GM18519 (cell line): ENCODE data around the gene PACRG.

Experiments
- ATAC-seq: cut with Tn5 transposase; IDR thresholded peaks from one replicate; pipeline ENCODE4 v1.9.1; 2021; ENCODE audit warnings: mild to moderate bottlenecking, moderate library complexity; ENCODE audit not compliant: unreplicated experiment, low FRiP score

The PACRG gene

DNA sequence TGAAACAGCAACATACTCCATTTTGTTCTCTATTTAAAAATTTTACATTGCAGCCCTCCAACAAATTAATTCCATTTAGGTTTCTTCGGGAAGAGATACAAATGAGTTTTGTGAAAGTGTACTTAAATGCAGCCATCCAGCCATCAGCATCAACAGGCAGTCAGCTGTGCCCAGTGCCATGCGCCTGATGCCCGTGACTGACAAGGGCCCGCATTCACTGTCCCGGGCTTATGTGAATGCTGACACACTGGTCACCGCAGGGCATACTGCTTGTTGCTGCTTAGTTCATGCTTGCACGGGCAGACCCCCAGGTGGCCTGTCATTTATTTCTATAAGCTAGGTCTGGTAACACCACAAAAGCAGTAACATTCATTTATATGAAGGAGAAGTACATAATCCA is 461.8 kb downstream of the PACRG start:
- ATAC-seq, result no peak

DNA sequence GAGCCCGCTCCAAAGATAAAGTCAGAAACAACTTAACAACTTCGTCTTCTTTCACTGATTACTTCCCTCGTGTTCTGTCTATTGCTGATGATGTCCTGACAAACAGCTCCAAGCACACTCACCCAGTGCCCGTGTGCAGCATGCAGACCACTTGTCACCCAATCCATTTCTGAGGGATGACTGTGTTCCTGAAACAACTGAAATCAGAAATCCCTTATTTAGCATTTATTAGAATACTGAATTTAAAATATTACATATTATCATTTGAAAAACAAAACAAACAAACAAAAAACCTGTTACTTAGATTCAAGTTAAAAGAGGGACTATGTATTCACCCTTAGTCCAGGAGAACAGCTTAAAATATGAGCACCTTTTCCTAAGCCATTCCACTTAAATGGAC is 463.0 kb downstream of the PACRG start:
- ATAC-seq, result no peak

DNA sequence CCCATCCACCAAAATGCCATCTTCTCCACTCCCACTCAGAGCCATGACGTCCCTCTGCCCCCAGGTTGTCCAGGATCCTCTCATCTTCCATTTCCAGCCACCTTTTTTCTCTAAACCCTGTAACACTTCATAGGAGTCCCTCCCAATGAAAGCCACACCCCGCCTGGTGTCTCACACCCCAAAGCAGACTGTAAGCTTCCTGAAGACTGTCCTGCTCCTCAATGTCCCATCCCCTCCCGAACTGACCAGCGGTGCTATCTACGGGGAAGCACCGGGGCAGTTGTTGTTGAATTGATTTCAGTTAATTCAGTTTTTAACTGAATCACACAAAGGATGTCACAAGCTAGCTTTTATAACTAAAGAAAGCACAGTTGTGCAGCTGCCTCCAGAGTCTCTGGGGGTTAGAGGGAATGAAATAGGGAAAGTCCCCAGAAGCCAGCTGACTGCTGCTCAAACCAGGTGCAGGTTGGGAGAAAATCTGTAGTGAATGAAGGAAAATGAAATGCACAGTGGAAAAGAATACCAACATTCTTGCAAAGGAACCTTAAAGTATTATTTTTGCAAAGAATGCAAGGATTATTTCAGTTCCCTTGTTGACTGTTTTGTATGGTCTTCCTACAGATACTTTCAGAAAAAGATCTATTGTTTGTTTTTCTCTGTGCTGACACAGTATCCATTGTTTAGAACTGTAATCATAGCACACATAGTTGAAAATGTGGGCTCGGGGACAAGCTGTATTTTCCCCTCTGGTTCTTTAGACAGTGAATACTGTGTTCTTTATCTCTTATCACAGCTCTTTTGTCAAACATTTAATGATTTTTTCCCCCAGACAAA is 464.1 kb downstream of the PACRG start:
- no peak for ATAC-seq

DNA sequence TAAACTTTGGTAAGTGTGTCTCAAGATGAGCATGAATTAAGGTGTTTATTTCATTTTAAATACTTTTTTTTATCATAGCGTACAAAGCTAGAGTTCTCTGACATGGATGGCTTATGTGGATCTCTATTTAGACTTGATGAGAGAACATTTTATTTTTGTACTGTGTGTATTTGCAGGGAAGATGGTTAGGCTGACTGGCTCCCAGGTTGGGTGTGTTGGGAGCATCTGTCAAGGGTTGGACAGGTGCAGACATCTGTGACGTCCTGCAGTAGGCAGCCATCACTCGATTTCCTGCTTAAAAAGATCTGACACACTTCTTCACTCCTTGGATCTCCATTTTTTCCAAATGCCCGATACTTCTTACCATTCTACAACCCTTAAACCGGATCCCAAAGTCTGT is 464.8 kb downstream of the PACRG start:
- no peak for ATAC-seq

GRCh38 chr6:163193326-163193725 is 465.6 kb downstream of the PACRG start:
- no peak for ATAC-seq

GRCh38 chr6:163195721-163196691 is 468.2 kb downstream of the PACRG start:
- no peak for ATAC-seq

GRCh38 chr6:163197839-163198238 is 470.1 kb downstream of the PACRG start:
- ATAC-seq, result no peak

GRCh38 chr6:163198396-163198795 is 470.6 kb downstream of the PACRG start:
- no peak for ATAC-seq

GRCh38 chr6:163199371-163199770 is 471.6 kb downstream of the PACRG start:
- no peak for ATAC-seq

DNA sequence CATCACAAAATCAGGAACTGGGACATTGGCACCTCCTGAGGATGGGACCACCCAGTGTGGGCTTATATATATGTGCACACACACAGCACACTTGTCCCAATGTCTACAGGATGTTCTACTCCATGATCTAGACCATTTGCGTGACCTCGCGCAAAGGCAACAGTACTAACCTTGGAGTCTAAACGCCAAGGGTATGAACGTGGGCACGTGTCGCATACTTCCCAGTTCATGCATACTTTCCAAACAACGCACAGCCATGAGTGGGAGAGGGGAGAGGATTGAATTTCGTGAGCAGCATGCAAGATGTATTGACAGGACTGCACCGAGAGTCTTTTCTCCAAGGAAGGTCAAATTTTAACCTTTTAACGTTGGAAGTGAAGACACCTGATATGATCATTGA is 472.5 kb downstream of the PACRG start:
- no peak for ATAC-seq

GRCh38 chr6:163200694-163201093 is 472.9 kb downstream of the PACRG start:
- ATAC-seq, result no peak

DNA sequence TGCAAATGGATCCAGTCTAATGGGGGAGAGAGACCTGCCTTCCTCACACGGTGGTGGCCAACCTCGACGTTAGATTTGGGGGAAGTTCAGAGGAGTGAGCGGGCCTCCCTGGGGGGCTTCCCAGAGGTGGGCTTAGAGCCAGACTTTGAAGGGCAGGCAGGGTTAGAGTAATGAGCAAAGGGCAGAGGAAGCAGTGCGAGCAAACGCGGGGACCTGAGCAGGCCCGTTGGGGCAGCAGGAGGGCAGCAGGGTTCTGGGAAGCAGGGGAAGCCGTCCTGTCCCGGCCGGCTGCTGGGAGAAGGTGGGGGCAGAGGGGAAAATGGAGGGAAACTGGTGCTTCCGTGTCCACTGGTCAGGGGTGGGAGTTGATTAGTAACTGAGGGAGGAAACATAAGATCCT is 474.1 kb downstream of the PACRG start:
- ATAC-seq, result no peak

- ATAC-seq, result no peak
Measured at GRCh38 chr6:163206196-163206595, 478.4 kb downstream of the PACRG start.

GRCh38 chr6:163207431-163208383 is 479.9 kb downstream of the PACRG start:
- no peak for ATAC-seq

DNA sequence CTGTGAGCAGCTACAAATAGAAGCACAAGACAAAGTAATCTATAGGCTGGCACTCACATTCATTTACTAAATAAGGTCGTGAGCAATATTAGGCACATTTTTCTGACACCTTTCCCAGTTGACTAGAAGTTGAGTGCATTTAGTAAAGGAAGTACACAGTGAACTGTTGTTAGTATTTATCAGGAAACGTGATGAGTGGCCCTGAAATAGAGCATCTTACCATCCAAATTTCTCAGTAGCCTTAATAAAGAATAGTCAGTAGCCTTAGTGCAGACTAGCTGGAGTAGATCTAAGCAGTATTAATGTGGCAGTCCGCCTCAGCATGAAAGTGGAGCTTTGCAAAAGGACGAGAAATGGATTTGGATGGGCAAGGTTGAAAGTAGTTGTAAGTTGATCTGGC is 481.2 kb downstream of the PACRG start:
- ATAC-seq, result no peak

- no peak for ATAC-seq
Measured at GRCh38 chr6:163212123-163212522, 484.3 kb downstream of the PACRG start.

DNA sequence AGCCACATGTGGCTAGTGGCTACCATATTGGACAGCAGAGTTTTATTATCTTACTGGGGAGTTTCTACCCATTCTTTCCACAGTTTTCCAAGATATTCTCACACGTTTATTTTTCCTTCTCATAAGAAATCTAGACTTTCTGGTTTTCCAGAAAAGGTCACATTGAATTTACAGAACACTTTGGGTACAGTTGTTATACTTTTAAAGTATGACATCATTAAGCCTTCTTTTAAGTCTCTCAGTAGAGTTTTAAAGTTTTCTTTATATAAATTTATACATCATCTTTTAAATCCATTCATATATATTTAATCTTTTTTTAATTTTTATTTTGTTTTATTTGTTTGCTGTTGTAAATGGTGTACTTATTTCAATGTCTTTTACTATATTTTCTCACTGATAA is 486.5 kb downstream of the PACRG start:
- ATAC-seq, result no peak

GRCh38 chr6:163218361-163218894 is 490.7 kb downstream of the PACRG start:
- ATAC-seq, result no peak

- ATAC-seq, result no peak
Measured at GRCh38 chr6:163226181-163226835, 498.5 kb downstream of the PACRG start.
